ENCODE data around the gene ME3.

Gene ME3

GRCh38 chr11:86625981-86626380, 46.4 kb downstream of the ME3 start:
- Histone ChIP-seq H3K4me1 (ENCODE audit: low read length) (no peaks in the 10 kb centered on the region), H3K9me2 (replicated peaks; ENCODE audit: insufficient read depth, low read length) (no peaks in the 10 kb centered on the region), H3K79me2 (ENCODE audit: low read length) (no peaks in the 10 kb centered on the region), H3K4me3 (ENCODE audit: low read length) (no peak overlapping the region), H3K27ac (ENCODE audit: low read length) (no peak overlapping the region), H3K9ac (ENCODE audit: low read length) (no peak overlapping the region), H3K4me2 (ENCODE audit: low read depth, low read length) (no peak overlapping the region), H3K36me3 (replicated peaks; ENCODE audit: insufficient read depth, low read length) (no peaks in the 10 kb centered on the region), H3F3A (ENCODE audit: insufficient read depth, low read length) (no peaks in the 10 kb centered on the region), H2AFZ (ENCODE audit: low read length) (no peak overlapping the region), H3K9me3 (replicated peaks; ENCODE audit: insufficient read depth, low read length) (no peaks in the 10 kb centered on the region), H4K20me1 (ENCODE audit: insufficient read depth, low read length) (no peaks in the 10 kb centered on the region), H3K27me3 (replicated peaks; ENCODE audit: insufficient read depth, low read length) (no peaks in the 10 kb centered on the region)
- TF ChIP-seq CTCF (IDR thresholded peaks at IDR 0.05; ENCODE audit: low read length) (no peak), EZH2phosphoT487 (IDR thresholded peaks at IDR 0.05; ENCODE audit: low read length) (no peak), EZH2 (optimal IDR thresholded peaks at IDR 0.05; ENCODE audit: low read depth, low read length) (no peak)
- DNase-seq = no peak

DNA sequence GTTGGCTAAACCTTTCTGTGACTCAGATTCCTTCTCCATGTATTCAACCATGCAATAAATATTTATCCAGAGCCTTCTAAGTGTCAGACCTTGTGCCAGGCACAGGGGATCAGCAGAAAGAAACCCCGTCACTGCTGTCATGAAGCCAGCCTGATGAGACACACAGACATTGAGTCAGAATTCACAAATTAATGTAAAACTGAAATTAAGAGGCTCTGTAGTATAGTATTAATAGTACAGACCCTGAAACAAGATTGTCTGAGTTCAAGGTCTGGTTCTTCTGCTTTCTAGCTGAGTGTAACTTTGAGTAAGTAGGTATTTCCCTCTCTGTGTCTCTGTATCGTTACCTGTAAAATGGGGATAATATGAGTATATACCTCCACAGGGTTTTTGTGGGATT, 46.9 kb downstream of the ME3 start:
- TF ChIP-seq EZH2phosphoT487 (IDR thresholded peaks at IDR 0.05; ENCODE audit: low read length) (no peak), CTCF (IDR thresholded peaks at IDR 0.05; ENCODE audit: low read length) (no peak), EZH2 (optimal IDR thresholded peaks at IDR 0.05; ENCODE audit: low read depth, low read length) (no peak)
- Histone ChIP-seq H3K4me3 (ENCODE audit: low read length) (no peak overlapping the region), H3K36me3 (replicated peaks; ENCODE audit: insufficient read depth, low read length) (no peaks in the 10 kb centered on the region), H3K27ac (ENCODE audit: low read length) (no peak overlapping the region), H3K9me3 (replicated peaks; ENCODE audit: insufficient read depth, low read length) (no peaks in the 10 kb centered on the region), H3K27me3 (replicated peaks; ENCODE audit: insufficient read depth, low read length) (no peaks in the 10 kb centered on the region), H3K79me2 (ENCODE audit: low read length) (no peaks in the 10 kb centered on the region), H3K9ac (ENCODE audit: low read length) (no peak overlapping the region), H2AFZ (ENCODE audit: low read length) (no peak overlapping the region), H3K4me2 (ENCODE audit: low read depth, low read length) (no peak overlapping the region), H3F3A (ENCODE audit: insufficient read depth, low read length) (no peaks in the 10 kb centered on the region), H3K4me1 (ENCODE audit: low read length) (no peaks in the 10 kb centered on the region), H4K20me1 (ENCODE audit: insufficient read depth, low read length) (no peaks in the 10 kb centered on the region), H3K9me2 (replicated peaks; ENCODE audit: insufficient read depth, low read length) (no peaks in the 10 kb centered on the region)
- no peak for DNase-seq

DNA sequence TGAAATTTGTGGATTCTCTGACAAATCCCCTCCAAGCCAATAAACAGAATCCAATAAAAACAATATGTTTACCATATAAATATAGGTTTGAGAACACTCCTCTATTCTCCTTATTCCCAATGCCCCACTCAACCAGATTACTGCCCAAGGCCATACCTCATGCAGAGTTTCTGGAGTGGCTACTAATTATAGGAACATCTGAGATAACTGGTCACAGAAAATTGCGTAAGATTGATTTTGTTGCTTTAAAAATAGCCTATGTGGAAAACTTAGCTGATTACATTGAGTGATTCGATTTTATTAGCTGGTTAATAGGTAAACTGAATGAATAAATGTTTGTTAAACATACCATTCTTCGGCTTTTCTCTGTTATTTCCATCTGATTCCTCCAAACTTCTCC, 48.0 kb downstream of the ME3 start:
- Histone ChIP-seq H2AFZ (ENCODE audit: low read length) (no peak overlapping the region), H3K9me3 (replicated peaks; ENCODE audit: insufficient read depth, low read length) (no peaks in the 10 kb centered on the region), H4K20me1 (ENCODE audit: insufficient read depth, low read length) (no peaks in the 10 kb centered on the region), H3K9ac (ENCODE audit: low read length) (no peak overlapping the region), H3K36me3 (replicated peaks; ENCODE audit: insufficient read depth, low read length) (no peaks in the 10 kb centered on the region), H3K9me2 (replicated peaks; ENCODE audit: insufficient read depth, low read length) (no peaks in the 10 kb centered on the region), H3K4me3 (ENCODE audit: low read length) (no peak overlapping the region), H3F3A (ENCODE audit: insufficient read depth, low read length) (no peaks in the 10 kb centered on the region), H3K4me1 (ENCODE audit: low read length) (no peaks in the 10 kb centered on the region), H3K27me3 (replicated peaks; ENCODE audit: insufficient read depth, low read length) (no peaks in the 10 kb centered on the region), H3K27ac (ENCODE audit: low read length) (no peak overlapping the region), H3K4me2 (ENCODE audit: low read depth, low read length) (no peak overlapping the region), H3K79me2 (ENCODE audit: low read length) (no peaks in the 10 kb centered on the region)
- no peak for TF ChIP-seq CTCF (IDR thresholded peaks at IDR 0.05; ENCODE audit: low read length)
- no peak for TF ChIP-seq EZH2phosphoT487 (IDR thresholded peaks at IDR 0.05; ENCODE audit: low read length)
- TF ChIP-seq EZH2 (optimal IDR thresholded peaks at IDR 0.05; ENCODE audit: low read depth, low read length) = no peak
- no peak for DNase-seq

Data from MM.1S (cell line).